HG03097 (cell line): ENCODE data around the gene ZIC1.

Experiments
- ATAC-seq: cut with Tn5 transposase; IDR thresholded peaks from one replicate; pipeline ENCODE4 v1.9.1; 2021; ENCODE audit not compliant: unreplicated experiment, low FRiP score

The ZIC1 gene

GRCh38 chr3:147407498-147408187, 1.5 kb upstream of the ZIC1 start:
- ATAC-seq, result no peak

GRCh38 chr3:147408188-147409100, 721 bp upstream of the ZIC1 start:
- no peak for ATAC-seq

- ATAC-seq, result no peak
Measured at GRCh38 chr3:147410116-147410525, 956 bp downstream of the ZIC1 start.

DNA sequence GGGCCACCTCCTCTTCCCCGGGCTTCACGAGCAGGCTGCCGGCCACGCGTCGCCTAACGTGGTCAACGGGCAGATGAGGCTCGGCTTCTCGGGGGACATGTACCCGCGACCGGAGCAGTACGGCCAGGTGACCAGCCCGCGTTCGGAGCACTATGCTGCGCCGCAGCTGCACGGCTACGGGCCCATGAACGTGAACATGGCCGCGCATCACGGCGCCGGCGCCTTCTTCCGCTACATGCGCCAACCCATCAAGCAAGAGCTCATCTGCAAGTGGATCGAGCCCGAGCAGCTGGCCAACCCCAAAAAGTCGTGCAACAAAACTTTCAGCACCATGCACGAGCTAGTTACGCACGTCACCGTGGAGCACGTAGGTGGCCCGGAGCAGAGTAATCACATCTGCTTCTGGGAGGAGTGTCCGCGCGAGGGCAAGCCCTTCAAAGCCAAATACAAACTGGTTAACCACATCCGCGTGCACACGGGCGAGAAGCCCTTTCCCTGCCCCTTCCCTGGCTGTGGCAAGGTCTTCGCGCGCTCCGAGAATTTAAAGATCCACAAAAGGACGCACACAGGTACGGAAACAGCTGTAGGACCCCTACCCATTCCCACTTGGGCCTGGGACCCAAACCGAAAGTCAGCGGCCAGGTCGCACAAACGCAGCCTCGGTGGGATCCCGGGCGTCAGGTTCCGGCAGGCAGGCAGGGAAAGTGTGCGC, 1.5 kb downstream of the ZIC1 start:
- no peak for ATAC-seq

GRCh38 chr3:147411238-147411814, 2.2 kb downstream of the ZIC1 start:
- no peak for ATAC-seq

- no peak for ATAC-seq
Measured at GRCh38 chr3:147411815-147412241, 2.7 kb downstream of the ZIC1 start.

DNA sequence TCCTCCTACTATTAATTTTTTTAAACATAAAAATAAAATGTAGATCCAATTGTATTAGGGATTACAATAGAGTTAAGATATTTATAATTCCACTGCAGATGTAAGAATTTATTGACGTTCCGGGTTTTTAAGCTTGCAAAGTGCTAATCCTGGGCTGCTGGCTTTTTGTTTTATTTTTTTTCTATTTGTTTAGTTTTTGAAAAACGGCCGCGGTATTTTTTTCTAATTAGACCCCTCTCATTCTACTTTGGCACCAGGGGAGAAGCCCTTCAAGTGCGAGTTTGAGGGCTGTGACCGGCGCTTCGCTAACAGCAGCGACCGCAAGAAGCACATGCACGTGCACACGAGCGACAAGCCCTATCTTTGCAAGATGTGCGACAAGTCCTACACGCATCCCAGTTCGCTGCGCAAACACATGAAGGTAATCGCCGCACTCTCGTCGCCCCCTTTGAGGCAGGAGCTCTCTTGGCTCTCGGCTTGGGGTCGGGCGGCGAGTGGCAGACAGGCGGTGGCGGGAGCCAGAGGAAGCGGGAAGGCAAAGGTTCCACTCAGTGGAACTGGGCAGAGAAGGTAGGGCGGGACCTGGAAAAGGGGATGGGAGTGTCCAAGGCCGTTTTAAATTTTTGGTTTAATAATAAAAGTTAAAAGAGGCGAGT, 3.2 kb downstream of the ZIC1 start:
- ATAC-seq, result no peak

DNA sequence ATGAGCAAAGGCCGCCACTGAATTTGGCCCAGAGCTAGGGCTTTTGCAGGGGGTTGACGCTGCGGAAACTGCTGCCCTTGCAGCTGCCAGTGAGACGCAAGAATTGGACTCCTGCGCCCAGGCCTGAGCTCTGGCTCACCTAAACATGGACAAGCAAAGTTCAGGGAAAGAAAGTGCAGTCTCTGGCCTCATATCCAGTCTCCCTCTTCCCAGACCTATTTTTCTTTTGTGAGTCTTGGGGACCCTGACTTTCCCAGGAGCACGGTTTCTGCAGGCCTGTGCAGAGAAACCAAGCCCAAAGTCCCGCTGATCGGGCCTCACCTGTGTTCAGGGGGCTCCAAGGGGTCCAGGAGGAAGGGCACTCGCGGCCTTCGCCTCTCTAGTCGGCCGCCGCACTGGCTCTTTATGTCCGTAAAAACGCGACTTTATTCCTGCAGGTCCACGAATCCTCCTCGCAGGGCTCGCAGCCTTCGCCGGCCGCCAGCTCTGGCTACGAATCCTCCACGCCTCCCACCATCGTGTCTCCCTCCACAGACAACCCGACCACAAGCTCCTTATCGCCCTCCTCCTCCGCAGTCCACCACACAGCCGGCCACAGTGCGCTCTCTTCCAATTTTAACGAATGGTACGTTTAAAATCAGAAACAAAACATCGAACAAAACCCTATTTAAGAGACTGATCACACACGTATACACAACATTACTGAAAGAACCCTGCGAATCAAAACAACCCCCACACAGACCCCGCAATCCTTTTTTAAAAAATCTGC, 3.9 kb downstream of the ZIC1 start:
- no peak for ATAC-seq

- no peak for ATAC-seq
Measured at GRCh38 chr3:147413686-147414389, 4.7 kb downstream of the ZIC1 start.

DNA sequence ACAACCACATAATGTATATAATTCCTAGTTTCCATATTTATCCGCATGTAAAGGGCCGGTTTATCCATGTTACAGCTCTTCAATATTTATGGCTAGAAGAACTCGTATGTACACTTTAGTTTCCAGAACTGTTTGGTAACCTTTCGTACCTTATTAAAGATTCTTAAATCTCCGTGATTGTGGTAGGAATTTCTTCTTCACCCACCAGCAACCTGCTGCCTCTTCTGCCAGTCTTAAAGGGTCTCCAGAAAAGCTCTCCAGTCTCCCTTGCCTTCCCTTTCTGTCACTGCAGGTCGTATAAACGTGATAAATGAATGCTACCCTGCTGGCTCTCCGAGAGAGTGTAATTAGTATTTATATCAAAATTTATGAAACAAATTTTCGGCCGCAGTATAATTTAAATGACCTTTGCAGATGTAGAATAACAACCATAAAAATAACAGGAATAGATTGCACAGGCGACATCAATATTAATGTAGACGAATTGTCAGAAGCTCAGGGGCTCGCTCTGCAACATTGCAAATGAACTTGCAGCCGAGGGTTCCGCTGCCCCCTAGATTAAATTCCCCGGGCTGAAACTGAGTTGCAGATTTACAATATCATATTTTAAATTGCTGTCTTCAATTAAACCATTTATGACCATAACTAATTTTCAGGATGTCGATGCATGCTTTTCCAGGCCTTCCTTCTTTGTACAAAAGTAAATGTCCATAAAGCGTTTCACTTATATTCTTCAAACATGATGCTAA, 5.4 kb downstream of the ZIC1 start:
- no peak for ATAC-seq

GRCh38 chr3:147415286-147415685, 6.1 kb downstream of the ZIC1 start:
- ATAC-seq, result no peak

GRCh38 chr3:147415874-147416273, 6.7 kb downstream of the ZIC1 start:
- ATAC-seq, result no peak

GRCh38 chr3:147416931-147417330, 7.8 kb downstream of the ZIC1 start:
- ATAC-seq, result no peak

GRCh38 chr3:147417551-147418295, 8.6 kb downstream of the ZIC1 start:
- no peak for ATAC-seq

GRCh38 chr3:147418371-147418781, 9.2 kb downstream of the ZIC1 start:
- no peak for ATAC-seq

GRCh38 chr3:147418808-147419701, 9.9 kb downstream of the ZIC1 start:
- no peak for ATAC-seq

- ATAC-seq, result no peak
Measured at GRCh38 chr3:147419781-147420224, 10.6 kb downstream of the ZIC1 start.
